ENCODE data around the gene PRKD1.

DNA sequence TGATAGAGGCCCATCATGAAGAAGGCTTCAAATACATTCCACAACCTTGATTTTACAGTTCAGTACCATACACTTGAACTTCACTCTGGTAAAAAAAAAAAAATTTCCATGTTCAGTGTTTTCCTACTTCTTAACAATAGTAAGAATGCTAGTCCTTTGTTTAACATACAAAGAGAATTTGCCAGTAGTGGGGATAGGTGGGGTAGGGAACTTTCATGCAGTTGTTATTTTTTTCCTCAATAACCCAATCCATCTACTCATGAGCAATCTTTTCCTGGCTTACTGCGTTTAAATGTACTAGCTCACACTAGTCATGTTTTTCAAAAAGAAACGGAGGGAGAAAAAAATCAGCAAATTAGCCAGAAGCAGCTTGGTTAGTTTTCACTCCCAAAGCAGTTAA lies 206.1 kb downstream of the PRKD1 start:
- no peak for TF ChIP-seq RAD21 (IDR thresholded peaks at IDR 0.05; ENCODE audit: low read depth)
- TF ChIP-seq, protein P1, sequence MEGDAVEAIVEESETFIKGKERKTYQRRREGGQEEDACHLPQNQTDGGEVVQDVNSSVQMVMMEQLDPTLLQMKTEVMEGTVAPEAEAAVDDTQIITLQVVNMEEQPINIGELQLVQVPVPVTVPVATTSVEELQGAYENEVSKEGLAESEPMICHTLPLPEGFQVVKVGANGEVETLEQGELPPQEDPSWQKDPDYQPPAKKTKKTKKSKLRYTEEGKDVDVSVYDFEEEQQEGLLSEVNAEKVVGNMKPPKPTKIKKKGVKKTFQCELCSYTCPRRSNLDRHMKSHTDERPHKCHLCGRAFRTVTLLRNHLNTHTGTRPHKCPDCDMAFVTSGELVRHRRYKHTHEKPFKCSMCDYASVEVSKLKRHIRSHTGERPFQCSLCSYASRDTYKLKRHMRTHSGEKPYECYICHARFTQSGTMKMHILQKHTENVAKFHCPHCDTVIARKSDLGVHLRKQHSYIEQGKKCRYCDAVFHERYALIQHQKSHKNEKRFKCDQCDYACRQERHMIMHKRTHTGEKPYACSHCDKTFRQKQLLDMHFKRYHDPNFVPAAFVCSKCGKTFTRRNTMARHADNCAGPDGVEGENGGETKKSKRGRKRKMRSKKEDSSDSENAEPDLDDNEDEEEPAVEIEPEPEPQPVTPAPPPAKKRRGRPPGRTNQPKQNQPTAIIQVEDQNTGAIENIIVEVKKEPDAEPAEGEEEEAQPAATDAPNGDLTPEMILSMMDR (IDR thresholded peaks at IDR 0.05 in 2 of 3, conservative IDR thresholded peaks at IDR 0.05 in 1 of 3; ENCODE audit: borderline replicate concordance in 1 of 3, insufficient read depth in 1 of 3, low read depth in 2 of 3, low read length in 2 of 3): no peak
- no peak for TF ChIP-seq YY1 (IDR thresholded peaks at IDR 0.05; ENCODE audit: extremely low read depth, insufficient replicate concordance, low read depth, low read length)
- no peak for TF ChIP-seq FOSL1 (IDR thresholded peaks at IDR 0.05; ENCODE audit: low read depth)
- TF ChIP-seq EZH2 (IDR thresholded peaks at IDR 0.05): no peak
- TF ChIP-seq POLR2A (IDR thresholded peaks at IDR 0.05; ENCODE audit: borderline replicate concordance, extremely low read depth, insufficient read depth, insufficient read length): no peak
- no peak for TF ChIP-seq EZH2phosphoT487 (IDR thresholded peaks at IDR 0.05; ENCODE audit: borderline replicate concordance)
- no peak for TF ChIP-seq CEBPB (IDR thresholded peaks at IDR 0.05; ENCODE audit: low read depth)
- TF ChIP-seq POLR2AphosphoS5 (IDR thresholded peaks at IDR 0.05; ENCODE audit: low read depth, low read length): no peak
- no peak for TF ChIP-seq ZNF274 (IDR thresholded peaks at IDR 0.05; ENCODE audit: low read depth, low read length)
- no peak for TF ChIP-seq EGR1 (IDR thresholded peaks at IDR 0.05; ENCODE audit: low read depth)
- TF ChIP-seq, protein P2, sequence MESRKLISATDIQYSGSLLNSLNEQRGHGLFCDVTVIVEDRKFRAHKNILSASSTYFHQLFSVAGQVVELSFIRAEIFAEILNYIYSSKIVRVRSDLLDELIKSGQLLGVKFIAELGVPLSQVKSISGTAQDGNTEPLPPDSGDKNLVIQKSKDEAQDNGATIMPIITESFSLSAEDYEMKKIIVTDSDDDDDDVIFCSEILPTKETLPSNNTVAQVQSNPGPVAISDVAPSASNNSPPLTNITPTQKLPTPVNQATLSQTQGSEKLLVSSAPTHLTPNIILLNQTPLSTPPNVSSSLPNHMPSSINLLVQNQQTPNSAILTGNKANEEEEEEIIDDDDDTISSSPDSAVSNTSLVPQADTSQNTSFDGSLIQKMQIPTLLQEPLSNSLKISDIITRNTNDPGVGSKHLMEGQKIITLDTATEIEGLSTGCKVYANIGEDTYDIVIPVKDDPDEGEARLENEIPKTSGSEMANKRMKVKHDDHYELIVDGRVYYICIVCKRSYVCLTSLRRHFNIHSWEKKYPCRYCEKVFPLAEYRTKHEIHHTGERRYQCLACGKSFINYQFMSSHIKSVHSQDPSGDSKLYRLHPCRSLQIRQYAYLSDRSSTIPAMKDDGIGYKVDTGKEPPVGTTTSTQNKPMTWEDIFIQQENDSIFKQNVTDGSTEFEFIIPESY (IDR thresholded peaks at IDR 0.05; ENCODE audit: extremely low read depth, insufficient replicate concordance, low read length): no peak

All from HCT116 (cell line).